ENCODE measurements around the gene DACT3. TPM values are rescaled to one million over a fixed set of nuclear protein-coding genes. Genes with fewer than 3 reads are reported as not detected.

The DACT3 gene
- total RNA-seq, 1 experiment from 2014 or later, result 2.2 TPM

DNA sequence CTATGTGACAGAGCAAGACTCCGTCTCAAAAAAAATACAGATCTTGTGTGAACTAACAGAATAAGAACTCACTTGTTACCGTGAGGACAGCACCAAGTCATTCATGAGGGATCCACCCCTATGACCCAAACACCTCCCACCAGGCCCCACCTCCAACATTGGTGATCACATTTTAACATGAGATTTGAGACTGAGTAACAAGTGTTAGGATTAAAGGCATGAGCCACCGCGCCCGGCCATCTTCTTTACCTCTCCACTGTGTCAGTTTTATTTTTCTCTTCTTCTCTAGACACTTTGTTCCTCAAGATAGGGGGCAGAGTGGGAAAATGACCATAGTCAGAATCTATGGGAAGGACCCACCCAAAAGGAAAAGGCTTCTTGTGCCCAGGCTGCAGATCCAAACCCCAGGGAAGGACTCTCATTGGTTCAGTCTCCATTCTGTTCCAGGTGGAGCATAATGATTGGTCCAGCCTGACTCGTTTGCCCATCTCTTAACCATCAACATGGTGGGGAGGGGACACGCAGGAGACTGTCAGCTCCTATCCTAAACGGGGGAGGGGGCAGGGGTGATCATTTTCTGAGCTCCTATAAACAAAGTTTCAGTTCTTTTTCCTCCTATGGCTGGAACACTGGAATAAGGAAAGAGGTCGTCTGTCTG lies 61.1 kb downstream of the DACT3 start:
- no peak for DNase-seq (ENCODE audit: low read depth)

- DNase-seq (ENCODE audit: low read depth), result no peak
Measured at GRCh38 chr19:46598372-46598917, 62.5 kb downstream of the DACT3 start.

Other genes starting within 250 kb of the DACT3 start
- 0.48 and 0.59 TPM in 2 replicates for gene CCDC8, start 247.6 kb downstream of the DACT3 start, total RNA-seq (2014; rRNA removed; shearing (Covaris generic))
- not detected in 2 replicates for gene PNMA8C, start 232.2 kb downstream of the DACT3 start, total RNA-seq (2014; rRNA removed; shearing (Covaris generic))
- gene PNMA8A, start 189.6 kb downstream of the DACT3 start, total RNA-seq (2014; rRNA removed; shearing (Covaris generic)), result 0.20 TPM in 1 of 2 replicates, not detected in the other
- not detected in 2 replicates for gene PNMA8B, start 165.3 kb downstream of the DACT3 start, total RNA-seq (2014; rRNA removed; shearing (Covaris generic))
- 173 and 174 TPM in 2 replicates for gene CALM3, start 59.9 kb downstream of the DACT3 start, total RNA-seq (2014; rRNA removed; shearing (Covaris generic))
- 0.60 and 0.78 TPM in 2 replicates for gene PTGIR, start 36.1 kb downstream of the DACT3 start, total RNA-seq (2014; rRNA removed; shearing (Covaris generic))
- not detected in 2 replicates for gene GNG8, start 25.0 kb downstream of the DACT3 start, total RNA-seq (2014; rRNA removed; shearing (Covaris generic))
- 12.9 and 14.6 TPM in 2 replicates for gene PRKD2, start 55.9 kb upstream of the DACT3 start, total RNA-seq (2014; rRNA removed; shearing (Covaris generic))
- 5.4 and 9.2 TPM in 2 replicates for gene FKRP, start 84.9 kb upstream of the DACT3 start, total RNA-seq (2014; rRNA removed; shearing (Covaris generic))
- 33.6 and 42.8 TPM in 2 replicates for gene STRN4, start 85.3 kb upstream of the DACT3 start, total RNA-seq (2014; rRNA removed; shearing (Covaris generic))
- 117 and 127 TPM in 2 replicates for gene SLC1A5, start 127.4 kb upstream of the DACT3 start, total RNA-seq (2014; rRNA removed; shearing (Covaris generic))
- gene AP2S1, start 189.7 kb upstream of the DACT3 start, total RNA-seq (2014; rRNA removed; shearing (Covaris generic)), result 447 and 606 TPM in 2 replicates
- 24.0 and 25.2 TPM in 2 replicates for gene ARHGAP35, start 199.8 kb upstream of the DACT3 start, total RNA-seq (2014; rRNA removed; shearing (Covaris generic))

Data from RPMI7951 (cell line).